ENCODE results near the gene LCMT1. TPM values are rescaled to one million over a fixed set of nuclear protein-coding genes. Genes with fewer than 3 reads are reported as not detected.

The LCMT1 gene
- total RNA-seq, 1 donor = 35.5 TPM

DNA sequence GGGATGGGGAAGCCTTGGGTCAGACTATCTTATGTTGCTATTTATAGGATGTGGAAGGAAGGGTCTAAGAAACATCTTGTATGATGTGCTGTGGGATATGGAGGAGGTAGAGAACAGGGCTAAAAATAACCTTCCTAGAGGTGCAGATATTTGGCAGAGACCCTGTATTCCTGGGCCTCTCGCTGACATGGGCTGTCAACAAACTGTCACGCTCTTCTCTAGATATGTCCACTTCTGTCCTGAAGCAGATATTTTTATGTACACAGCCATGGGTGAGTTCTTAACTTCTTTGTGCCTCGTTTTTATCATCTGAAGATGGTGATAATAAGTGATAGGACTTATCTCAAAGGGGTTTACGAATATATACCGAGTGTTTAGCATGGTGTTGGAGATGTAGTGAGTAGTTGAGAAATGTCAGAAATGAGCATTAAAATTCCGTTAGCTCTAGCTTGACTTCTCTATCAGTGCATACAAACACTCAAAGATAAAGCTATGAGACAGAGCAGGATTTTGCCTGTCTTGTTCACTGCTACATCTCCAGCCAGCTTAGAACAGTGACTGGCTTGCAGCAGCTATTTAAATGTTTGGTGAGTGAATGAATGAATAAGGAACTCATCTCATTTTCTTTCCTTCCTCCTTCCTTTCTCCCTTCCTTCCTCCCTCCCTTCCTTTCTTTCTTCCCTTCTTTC lies 102.3 kb downstream of the LCMT1 start:
- TF ChIP-seq, protein P1, sequence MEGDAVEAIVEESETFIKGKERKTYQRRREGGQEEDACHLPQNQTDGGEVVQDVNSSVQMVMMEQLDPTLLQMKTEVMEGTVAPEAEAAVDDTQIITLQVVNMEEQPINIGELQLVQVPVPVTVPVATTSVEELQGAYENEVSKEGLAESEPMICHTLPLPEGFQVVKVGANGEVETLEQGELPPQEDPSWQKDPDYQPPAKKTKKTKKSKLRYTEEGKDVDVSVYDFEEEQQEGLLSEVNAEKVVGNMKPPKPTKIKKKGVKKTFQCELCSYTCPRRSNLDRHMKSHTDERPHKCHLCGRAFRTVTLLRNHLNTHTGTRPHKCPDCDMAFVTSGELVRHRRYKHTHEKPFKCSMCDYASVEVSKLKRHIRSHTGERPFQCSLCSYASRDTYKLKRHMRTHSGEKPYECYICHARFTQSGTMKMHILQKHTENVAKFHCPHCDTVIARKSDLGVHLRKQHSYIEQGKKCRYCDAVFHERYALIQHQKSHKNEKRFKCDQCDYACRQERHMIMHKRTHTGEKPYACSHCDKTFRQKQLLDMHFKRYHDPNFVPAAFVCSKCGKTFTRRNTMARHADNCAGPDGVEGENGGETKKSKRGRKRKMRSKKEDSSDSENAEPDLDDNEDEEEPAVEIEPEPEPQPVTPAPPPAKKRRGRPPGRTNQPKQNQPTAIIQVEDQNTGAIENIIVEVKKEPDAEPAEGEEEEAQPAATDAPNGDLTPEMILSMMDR (IDR thresholded peaks at IDR 0.05; ENCODE audit: extremely low read depth, low read depth, low read length) = no peak
- Histone ChIP-seq H3K4me1 (ENCODE audit: insufficient read depth, low read length) (peaks cover 7% of the 10 kb centered on the region), H3K4me3 (ENCODE audit: insufficient read depth, low read length) (no peak overlapping the region), H4K20me1 (ENCODE audit: insufficient read depth, low read length) (no peaks in the 10 kb centered on the region), H3K27ac (ENCODE audit: low read depth, low read length) (no peak overlapping the region), H2AFZ (ENCODE audit: low read length) (no peak overlapping the region), H3K9me3 (ENCODE audit: low read depth, low read length) (no peaks in the 10 kb centered on the region), H3K4me2 (ENCODE audit: insufficient read depth, low read length) (no peak overlapping the region), H3K79me2 (ENCODE audit: insufficient read depth, low read length) (no peaks in the 10 kb centered on the region), H3K36me3 (ENCODE audit: insufficient read depth, low read length) (no peaks in the 10 kb centered on the region), H3K27me3 (ENCODE audit: insufficient read depth, low read length) (peaks cover 8% of the 10 kb centered on the region)
- no peak for DNase-seq (ENCODE audit: insufficient read length, low spot score, missing footprints)

DNA sequence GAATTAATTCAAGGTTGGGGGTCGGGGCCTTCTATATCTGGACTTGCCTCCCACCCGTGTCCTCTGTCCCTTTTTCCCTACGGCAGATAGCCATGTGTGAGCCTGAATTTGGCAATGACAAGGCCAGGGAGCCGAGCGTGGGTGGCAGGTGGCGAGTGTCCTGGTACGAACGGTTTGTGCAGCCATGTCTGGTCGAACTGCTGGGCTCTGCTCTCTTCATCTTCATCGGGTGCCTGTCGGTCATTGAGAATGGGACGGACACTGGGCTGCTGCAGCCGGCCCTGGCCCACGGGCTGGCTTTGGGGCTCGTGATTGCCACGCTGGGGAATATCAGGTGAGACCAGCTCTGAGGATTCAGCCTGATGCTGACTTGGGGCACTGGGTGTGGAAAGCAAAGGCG lies 105.6 kb downstream of the LCMT1 start:
- peaks cover 3% of the 10 kb centered on the region for H3K4me1 ChIP-seq (ENCODE audit: insufficient read depth, low read length)
- TF ChIP-seq, protein P1 (IDR thresholded peaks at IDR 0.05; ENCODE audit: extremely low read depth, low read depth, low read length) = no peak
- no peaks in the 10 kb centered on the region for H3K79me2 ChIP-seq (ENCODE audit: insufficient read depth, low read length)
- H3K4me3 ChIP-seq (ENCODE audit: insufficient read depth, low read length) = no peak overlapping the region
- no peaks in the 10 kb centered on the region for H3K9me3 ChIP-seq (ENCODE audit: low read depth, low read length)
- no peak for DNase-seq (ENCODE audit: insufficient read length, low spot score, missing footprints)
- H3K4me2 ChIP-seq (ENCODE audit: insufficient read depth, low read length) = no peak overlapping the region
- H2AFZ ChIP-seq (ENCODE audit: low read length) = no peak overlapping the region
- no peak overlapping the region for H3K27ac ChIP-seq (ENCODE audit: low read depth, low read length)
- H3K36me3 ChIP-seq (ENCODE audit: insufficient read depth, low read length) = no peaks in the 10 kb centered on the region
- H3K27me3 ChIP-seq (ENCODE audit: insufficient read depth, low read length) = peaks cover 8% of the 10 kb centered on the region
- no peaks in the 10 kb centered on the region for H4K20me1 ChIP-seq (ENCODE audit: insufficient read depth, low read length)

DNA sequence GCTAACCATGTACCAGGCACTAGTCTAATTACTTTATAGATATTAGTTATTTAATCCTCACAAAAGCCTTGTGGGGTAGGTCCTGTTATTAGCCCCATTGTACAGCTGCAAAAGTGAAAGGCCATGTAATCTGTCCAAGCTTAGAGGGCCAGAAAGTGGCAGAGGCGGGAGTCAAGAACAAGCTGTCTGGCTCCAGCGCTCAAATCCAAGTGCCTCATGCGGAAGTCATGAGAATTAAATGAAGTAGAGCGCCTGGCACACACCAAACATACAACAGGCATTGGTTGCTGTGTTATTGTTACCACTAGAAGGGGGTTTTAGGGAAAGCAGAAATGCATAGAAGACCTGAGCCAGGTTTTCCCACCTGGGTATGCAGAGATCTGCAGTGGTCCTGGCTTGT lies 106.4 kb downstream of the LCMT1 start:
- no peak overlapping the region for H3K4me2 ChIP-seq (ENCODE audit: insufficient read depth, low read length)
- H3K9me3 ChIP-seq (ENCODE audit: low read depth, low read length) = no peaks in the 10 kb centered on the region
- TF ChIP-seq, protein P1 (IDR thresholded peaks at IDR 0.05; ENCODE audit: extremely low read depth, low read depth, low read length) = no peak
- H3K79me2 ChIP-seq (ENCODE audit: insufficient read depth, low read length) = no peaks in the 10 kb centered on the region
- no peaks in the 10 kb centered on the region for H3K4me1 ChIP-seq (ENCODE audit: insufficient read depth, low read length)
- H3K36me3 ChIP-seq (ENCODE audit: insufficient read depth, low read length) = no peaks in the 10 kb centered on the region
- DNase-seq (ENCODE audit: insufficient read length, low spot score, missing footprints) = no peak
- H3K4me3 ChIP-seq (ENCODE audit: insufficient read depth, low read length) = no peak overlapping the region
- no peaks in the 10 kb centered on the region for H4K20me1 ChIP-seq (ENCODE audit: insufficient read depth, low read length)
- H3K27ac ChIP-seq (ENCODE audit: low read depth, low read length) = no peak overlapping the region
- H3K27me3 ChIP-seq (ENCODE audit: insufficient read depth, low read length) = peaks cover 8% of the 10 kb centered on the region
- no peak overlapping the region for H2AFZ ChIP-seq (ENCODE audit: low read length)

- Histone ChIP-seq H3K4me2 (ENCODE audit: insufficient read depth, low read length) (no peak overlapping the region), H3K36me3 (ENCODE audit: insufficient read depth, low read length) (no peaks in the 10 kb centered on the region), H3K79me2 (ENCODE audit: insufficient read depth, low read length) (no peaks in the 10 kb centered on the region), H3K27ac (ENCODE audit: low read depth, low read length) (no peak overlapping the region), H2AFZ (ENCODE audit: low read length) (no peak overlapping the region), H3K9me3 (ENCODE audit: low read depth, low read length) (no peaks in the 10 kb centered on the region), H3K27me3 (ENCODE audit: insufficient read depth, low read length) (peaks cover 8% of the 10 kb centered on the region), H3K4me1 (ENCODE audit: insufficient read depth, low read length) (no peaks in the 10 kb centered on the region), H3K4me3 (ENCODE audit: insufficient read depth, low read length) (no peak overlapping the region), H4K20me1 (ENCODE audit: insufficient read depth, low read length) (no peaks in the 10 kb centered on the region)
- TF ChIP-seq, protein P1 (IDR thresholded peaks at IDR 0.05; ENCODE audit: extremely low read depth, low read depth, low read length) = no peak
- peak; percentile 61 for DNase-seq (ENCODE audit: insufficient read length, low spot score, missing footprints)
Observed at GRCh38 chr16:25219070-25219737, 107.7 kb downstream of the LCMT1 start.
